ENCODE data around the gene NADK2. TPM values are rescaled to one million over a fixed set of nuclear protein-coding genes. Genes with fewer than 3 reads are reported as not detected.

NADK2 gene
- total and polyA plus RNA-seq, 4 donors: 73.6 to 178 (median 88.0) TPM

DNA sequence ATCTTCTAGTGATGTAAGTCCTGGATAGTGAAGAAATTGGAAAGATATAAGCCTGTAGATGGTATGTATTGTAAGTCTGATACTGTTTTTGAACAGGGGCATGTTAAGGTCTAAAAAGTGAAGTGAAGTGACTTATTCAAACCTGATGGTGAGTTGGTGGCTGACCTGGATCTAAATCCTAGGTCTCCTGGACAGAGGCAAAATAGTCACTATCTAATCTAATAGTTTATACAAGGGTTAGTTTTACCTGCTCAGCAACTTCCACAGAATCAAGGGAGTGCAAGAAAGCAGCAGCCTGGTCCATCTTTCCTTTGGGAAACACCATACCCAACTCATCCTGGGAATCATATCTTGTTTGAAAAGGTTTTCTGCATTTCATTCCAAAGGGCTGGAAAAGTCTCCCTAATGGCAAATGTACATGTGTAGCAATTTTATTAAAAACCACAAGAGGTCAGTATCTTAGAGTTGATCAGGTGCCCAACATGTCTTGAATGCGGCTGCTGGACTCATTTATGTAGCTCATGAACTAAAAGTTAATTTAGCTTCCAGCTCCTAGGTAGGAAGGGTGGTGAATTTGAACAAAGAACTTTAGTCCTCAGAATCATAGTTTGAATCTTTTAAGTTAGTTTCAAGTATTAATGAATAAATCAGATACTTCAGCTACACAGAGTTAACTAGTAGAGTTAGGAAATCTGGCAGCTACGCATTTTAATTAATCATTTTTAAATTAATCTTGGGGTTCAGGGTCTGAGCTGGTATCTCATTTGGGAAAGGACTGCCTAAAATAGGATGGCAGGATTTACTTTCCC, 63.8 kb downstream of the NADK2 start:
- TF ChIP-seq SP1 (IDR thresholded peaks at IDR 0.05): no peak
- TF ChIP-seq, protein P1, sequence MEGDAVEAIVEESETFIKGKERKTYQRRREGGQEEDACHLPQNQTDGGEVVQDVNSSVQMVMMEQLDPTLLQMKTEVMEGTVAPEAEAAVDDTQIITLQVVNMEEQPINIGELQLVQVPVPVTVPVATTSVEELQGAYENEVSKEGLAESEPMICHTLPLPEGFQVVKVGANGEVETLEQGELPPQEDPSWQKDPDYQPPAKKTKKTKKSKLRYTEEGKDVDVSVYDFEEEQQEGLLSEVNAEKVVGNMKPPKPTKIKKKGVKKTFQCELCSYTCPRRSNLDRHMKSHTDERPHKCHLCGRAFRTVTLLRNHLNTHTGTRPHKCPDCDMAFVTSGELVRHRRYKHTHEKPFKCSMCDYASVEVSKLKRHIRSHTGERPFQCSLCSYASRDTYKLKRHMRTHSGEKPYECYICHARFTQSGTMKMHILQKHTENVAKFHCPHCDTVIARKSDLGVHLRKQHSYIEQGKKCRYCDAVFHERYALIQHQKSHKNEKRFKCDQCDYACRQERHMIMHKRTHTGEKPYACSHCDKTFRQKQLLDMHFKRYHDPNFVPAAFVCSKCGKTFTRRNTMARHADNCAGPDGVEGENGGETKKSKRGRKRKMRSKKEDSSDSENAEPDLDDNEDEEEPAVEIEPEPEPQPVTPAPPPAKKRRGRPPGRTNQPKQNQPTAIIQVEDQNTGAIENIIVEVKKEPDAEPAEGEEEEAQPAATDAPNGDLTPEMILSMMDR (IDR thresholded peaks at IDR 0.05; ENCODE audit: low read depth, low read length, missing input control): peak; percentile 68
- TF ChIP-seq, protein P2, sequence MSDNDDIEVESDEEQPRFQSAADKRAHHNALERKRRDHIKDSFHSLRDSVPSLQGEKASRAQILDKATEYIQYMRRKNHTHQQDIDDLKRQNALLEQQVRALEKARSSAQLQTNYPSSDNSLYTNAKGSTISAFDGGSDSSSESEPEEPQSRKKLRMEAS (IDR thresholded peaks at IDR 0.05): no peak
- TF ChIP-seq FOXA1 (IDR thresholded peaks at IDR 0.05): no peak
- TF ChIP-seq TAF1 (conservative IDR thresholded peaks at IDR 0.05): no peak
- TF ChIP-seq GABPA (IDR thresholded peaks at IDR 0.05 in 1 of 2, conservative IDR thresholded peaks at IDR 0.05 in 1 of 2): no peak
- TF ChIP-seq, protein P3, sequence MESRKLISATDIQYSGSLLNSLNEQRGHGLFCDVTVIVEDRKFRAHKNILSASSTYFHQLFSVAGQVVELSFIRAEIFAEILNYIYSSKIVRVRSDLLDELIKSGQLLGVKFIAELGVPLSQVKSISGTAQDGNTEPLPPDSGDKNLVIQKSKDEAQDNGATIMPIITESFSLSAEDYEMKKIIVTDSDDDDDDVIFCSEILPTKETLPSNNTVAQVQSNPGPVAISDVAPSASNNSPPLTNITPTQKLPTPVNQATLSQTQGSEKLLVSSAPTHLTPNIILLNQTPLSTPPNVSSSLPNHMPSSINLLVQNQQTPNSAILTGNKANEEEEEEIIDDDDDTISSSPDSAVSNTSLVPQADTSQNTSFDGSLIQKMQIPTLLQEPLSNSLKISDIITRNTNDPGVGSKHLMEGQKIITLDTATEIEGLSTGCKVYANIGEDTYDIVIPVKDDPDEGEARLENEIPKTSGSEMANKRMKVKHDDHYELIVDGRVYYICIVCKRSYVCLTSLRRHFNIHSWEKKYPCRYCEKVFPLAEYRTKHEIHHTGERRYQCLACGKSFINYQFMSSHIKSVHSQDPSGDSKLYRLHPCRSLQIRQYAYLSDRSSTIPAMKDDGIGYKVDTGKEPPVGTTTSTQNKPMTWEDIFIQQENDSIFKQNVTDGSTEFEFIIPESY (IDR thresholded peaks at IDR 0.05): no peak
- no peak for TF ChIP-seq NR2F2 (IDR thresholded peaks at IDR 0.05)
- peak; percentile 42 for TF ChIP-seq YY1 (IDR thresholded peaks at IDR 0.05)
- peak; percentile 16 to 18 for TF ChIP-seq RXRA (IDR thresholded peaks at IDR 0.05)
- TF ChIP-seq, protein P4, sequence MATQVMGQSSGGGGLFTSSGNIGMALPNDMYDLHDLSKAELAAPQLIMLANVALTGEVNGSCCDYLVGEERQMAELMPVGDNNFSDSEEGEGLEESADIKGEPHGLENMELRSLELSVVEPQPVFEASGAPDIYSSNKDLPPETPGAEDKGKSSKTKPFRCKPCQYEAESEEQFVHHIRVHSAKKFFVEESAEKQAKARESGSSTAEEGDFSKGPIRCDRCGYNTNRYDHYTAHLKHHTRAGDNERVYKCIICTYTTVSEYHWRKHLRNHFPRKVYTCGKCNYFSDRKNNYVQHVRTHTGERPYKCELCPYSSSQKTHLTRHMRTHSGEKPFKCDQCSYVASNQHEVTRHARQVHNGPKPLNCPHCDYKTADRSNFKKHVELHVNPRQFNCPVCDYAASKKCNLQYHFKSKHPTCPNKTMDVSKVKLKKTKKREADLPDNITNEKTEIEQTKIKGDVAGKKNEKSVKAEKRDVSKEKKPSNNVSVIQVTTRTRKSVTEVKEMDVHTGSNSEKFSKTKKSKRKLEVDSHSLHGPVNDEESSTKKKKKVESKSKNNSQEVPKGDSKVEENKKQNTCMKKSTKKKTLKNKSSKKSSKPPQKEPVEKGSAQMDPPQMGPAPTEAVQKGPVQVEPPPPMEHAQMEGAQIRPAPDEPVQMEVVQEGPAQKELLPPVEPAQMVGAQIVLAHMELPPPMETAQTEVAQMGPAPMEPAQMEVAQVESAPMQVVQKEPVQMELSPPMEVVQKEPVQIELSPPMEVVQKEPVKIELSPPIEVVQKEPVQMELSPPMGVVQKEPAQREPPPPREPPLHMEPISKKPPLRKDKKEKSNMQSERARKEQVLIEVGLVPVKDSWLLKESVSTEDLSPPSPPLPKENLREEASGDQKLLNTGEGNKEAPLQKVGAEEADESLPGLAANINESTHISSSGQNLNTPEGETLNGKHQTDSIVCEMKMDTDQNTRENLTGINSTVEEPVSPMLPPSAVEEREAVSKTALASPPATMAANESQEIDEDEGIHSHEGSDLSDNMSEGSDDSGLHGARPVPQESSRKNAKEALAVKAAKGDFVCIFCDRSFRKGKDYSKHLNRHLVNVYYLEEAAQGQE (IDR thresholded peaks at IDR 0.05): no peak
- TF ChIP-seq RAD21 (IDR thresholded peaks at IDR 0.05): peak; percentile 85 to 89
- no peak for TF ChIP-seq FOXA2 (IDR thresholded peaks at IDR 0.05)
- TF ChIP-seq JUND (IDR thresholded peaks at IDR 0.05): no peak
- peak; percentile 20 to 43 for TF ChIP-seq HNF4A (conservative IDR thresholded peaks at IDR 0.05)
- TF ChIP-seq, protein P5, sequence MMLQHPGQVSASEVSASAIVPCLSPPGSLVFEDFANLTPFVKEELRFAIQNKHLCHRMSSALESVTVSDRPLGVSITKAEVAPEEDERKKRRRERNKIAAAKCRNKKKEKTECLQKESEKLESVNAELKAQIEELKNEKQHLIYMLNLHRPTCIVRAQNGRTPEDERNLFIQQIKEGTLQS (IDR thresholded peaks at IDR 0.05): no peak
- TF ChIP-seq HNF4G (IDR thresholded peaks at IDR 0.05): no peak
- TF ChIP-seq EGR1 (IDR thresholded peaks at IDR 0.05; ENCODE audit: low read depth in 2 of 2): no peak
- WGBS: 38% methylated on average over 2 of the region's 2 CpGs
- H3K9ac ChIP-seq (ENCODE audit: low read depth in 1 of 2, low read length in 2 of 2): peak overlapping the region; percentile 22 to 40
- H3K9me3 ChIP-seq (ENCODE audit: control insufficient read depth in 4 of 4, low read length in 3 of 4): no peaks in the 10 kb centered on the region
- H3K4me1 ChIP-seq (ENCODE audit: control insufficient read depth in 4 of 4, insufficient read depth in 4 of 4, low read length in 3 of 4): peaks cover 14 to 75% (median 57%) of the 10 kb centered on the region in 4 donors
- no peak overlapping the region for H3K27ac ChIP-seq (ENCODE audit: low read depth in 1 of 2, low read length in 2 of 2)
- H3K27me3 ChIP-seq (ENCODE audit: control insufficient read depth in 4 of 4, insufficient read depth in 4 of 4, low read length in 3 of 4): no peaks in the 10 kb centered on the region
- peaks cover 0 to 6% (median 1%) of the 10 kb centered on the region in 4 donors for H3K36me3 ChIP-seq (ENCODE audit: control insufficient read depth in 4 of 4, insufficient read depth in 3 of 4, low read depth in 1 of 4, low read length in 3 of 4)
- no peak for DNase-seq (ENCODE audit: low spot score)
- no peak overlapping the region for H3K4me3 ChIP-seq (ENCODE audit: low read depth in 1 of 3, low read length in 3 of 3)
